Muscle of arm (tissue), 12 donors: ENCODE measurements around the gene AGBL4. TPM values are rescaled to one million over a fixed set of nuclear protein-coding genes. Genes with fewer than 3 reads are reported as not detected.

Experiments used
- DNase-seq: peaks from one replicate; pipeline ENCODE4 v3.0.0-alpha.2; 2013
- polyA plus RNA-seq, 12 donors: library from polyadenylated mRNA; unstranded; fragments of 120-200 nt; gene quantifications; one replicate each; pipeline ENCODE4 v1.2.1, GENCODE V29; 2013; ENCODE audit not compliant: insufficient read length in 12 of 12

The AGBL4 gene
- polyA plus RNA-seq, 12 donors: 0.12 to 0.72 (median 0.21) TPM; not detected in 2

DNA sequence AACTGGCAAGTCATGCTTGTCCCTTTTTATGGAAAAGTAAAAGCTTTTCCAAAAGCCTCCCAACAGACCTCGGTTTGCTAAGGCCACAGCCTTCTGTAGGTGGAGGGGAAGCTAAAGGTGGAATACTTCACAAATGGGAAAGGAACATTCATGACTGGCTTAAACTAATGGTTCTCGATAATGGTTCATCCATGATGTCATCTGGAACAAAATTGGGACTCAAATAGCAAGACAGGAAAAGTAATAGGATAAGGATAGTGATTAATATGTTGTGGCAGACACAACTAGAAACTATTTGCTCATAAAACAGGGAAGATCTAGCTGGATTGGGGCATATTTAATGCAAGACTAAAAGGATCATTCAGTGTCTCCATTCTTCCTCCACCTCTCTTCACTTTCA is 1535.0 kb downstream of the AGBL4 start:
- DNase-seq: no peak

Other genes starting within 250 kb of the AGBL4 start
- 10 to 100 TPM in 1 of 12 donors, 1 to 10 TPM in 1, under 1 TPM in 7, not detected in 3; 0.05 to 29.8 (median 0.33) TPM for gene ELAVL4, start 85.0 kb upstream of the AGBL4 start, polyA plus RNA-seq